Erythroblast (primary cell): Measurements from ENCODE around the gene KCNT2.
"Not testable (repeated sequence)": the region's sequence is repeated elsewhere in the genome, so short reads cannot be mapped to it uniquely, and the experiment has no call there.

Experiments
- DNase-seq, 2 experiments: peaks; one replicate each; lab custom pipeline; 2025; lab: John Stamatoyannopoulos, UW
- GATA1 ChIP-seq: IDR thresholded peaks from 2 replicates; pipeline ENCODE4 v1.6.1; 2011; ENCODE audit warnings: low read depth, mild to moderate bottlenecking, control low read depth, low read length, moderate library complexity
- POLR2A ChIP-seq: IDR thresholded peaks from 2 replicates; pipeline ENCODE4 v1.6.1; 2011; ENCODE audit warnings: mild to moderate bottlenecking, low read length

KCNT2 gene

GRCh38 chr1:196608390-196609369 lies at the start of gene KCNT2:
Gene KCNT2, minus strand, starts transcription at chr1:196608440. Its CDS starts 131 bp downstream, at chr1:196608309.
- peak; percentile 20 to 27 for DNase-seq
- TF ChIP-seq POLR2A (no peak), GATA1 (no peak)

GRCh38 chr1:196655494-196655893 lies 47.3 kb upstream of the KCNT2 start:
- TF ChIP-seq GATA1 = no peak
- no peak for DNase-seq

GRCh38 chr1:196655071-196655470 lies 46.8 kb upstream of the KCNT2 start:
- TF ChIP-seq GATA1 = no peak
- TF ChIP-seq POLR2A = no peak
- DNase-seq = no peak

GRCh38 chr1:196654271-196654670 lies 46.0 kb upstream of the KCNT2 start:
- no peak for DNase-seq
- no peak for TF ChIP-seq GATA1
- TF ChIP-seq POLR2A = no peak

GRCh38 chr1:196651637-196652215 lies 43.5 kb upstream of the KCNT2 start, which contains the start of gene CFH:
Gene CFH, plus strand, starts transcription at chr1:196652043. Its CDS starts 75 bp downstream, at chr1:196652118.
- no peak for DNase-seq
- TF ChIP-seq POLR2A (no peak), GATA1 (no peak)

GRCh38 chr1:196651079-196651478 lies 42.8 kb upstream of the KCNT2 start:
- TF ChIP-seq POLR2A = no peak
- no peak for TF ChIP-seq GATA1

GRCh38 chr1:196650403-196650802 lies 42.2 kb upstream of the KCNT2 start:
- no peak for TF ChIP-seq GATA1
- no peak for TF ChIP-seq POLR2A
- no peak for DNase-seq

More at GRCh38 chr1:196651079-196651478, 42.8 kb upstream of the KCNT2 start:
- DNase-seq = no peak

GRCh38 chr1:196649990-196650389 lies 41.8 kb upstream of the KCNT2 start:
- TF ChIP-seq POLR2A (no peak), GATA1 (no peak)
- no peak for DNase-seq

GRCh38 chr1:196640976-196641375 lies 32.7 kb upstream of the KCNT2 start:
- TF ChIP-seq POLR2A (no peak), GATA1 (no peak)
- no peak for DNase-seq

GRCh38 chr1:196639291-196639690 lies 31.1 kb upstream of the KCNT2 start:
- DNase-seq = not testable (repeated sequence)

GRCh38 chr1:196638466-196638865 lies 30.2 kb upstream of the KCNT2 start:
- no peak for DNase-seq
- TF ChIP-seq POLR2A = no peak
- TF ChIP-seq GATA1 = no peak

GRCh38 chr1:196637606-196638005 lies 29.4 kb upstream of the KCNT2 start:
- TF ChIP-seq GATA1 (no peak), POLR2A (no peak)
- no peak for DNase-seq

- DNase-seq = no peak
Measured at GRCh38 chr1:196628838-196629237, 20.6 kb upstream of the KCNT2 start.

GRCh38 chr1:196623079-196623478 lies 14.8 kb upstream of the KCNT2 start:
- TF ChIP-seq POLR2A = no peak
- no peak for DNase-seq

More at GRCh38 chr1:196628838-196629237, 20.6 kb upstream of the KCNT2 start:
- TF ChIP-seq GATA1 (no peak), POLR2A (no peak)

- DNase-seq = no peak
- no peak for TF ChIP-seq POLR2A
- TF ChIP-seq GATA1 = no peak
Measured at GRCh38 chr1:196619721-196620120, 11.5 kb upstream of the KCNT2 start.
